ENCODE data around the gene TRIM65.

Gene TRIM65

DNA sequence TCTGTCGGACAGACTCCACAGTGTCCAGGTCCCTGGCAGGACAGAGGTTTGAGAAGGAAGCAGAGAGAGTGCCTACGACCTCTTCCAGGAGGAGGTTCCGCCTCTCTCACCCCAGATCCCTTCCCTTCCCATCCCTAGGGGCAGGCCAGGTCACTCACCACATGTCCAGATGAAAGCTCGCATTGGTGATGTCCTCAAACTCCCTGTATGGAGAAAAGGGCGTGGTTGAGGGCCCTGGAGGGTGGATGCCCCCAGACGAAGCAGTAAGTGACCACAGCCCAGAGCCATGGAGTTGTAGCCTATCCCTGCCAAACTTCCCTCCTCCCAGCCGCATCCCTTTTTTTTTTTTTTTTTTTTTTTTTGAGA is 56.0 kb downstream of the TRIM65 start:
- H3K9me3 Mint-ChIP-seq = no peaks in the 10 kb centered on the region
- H3K27me3 Mint-ChIP-seq (ENCODE audit: low read depth) = no peaks in the 10 kb centered on the region
- H3K36me3 Mint-ChIP-seq (ENCODE audit: low read depth) = peaks cover 30% of the 10 kb centered on the region
- DNase-seq (ENCODE audit: low spot score) = no peak
- peak overlapping the region; percentile 26 for H3K4me3 Mint-ChIP-seq
- H3K27ac Mint-ChIP-seq = no peak overlapping the region
- H3K4me1 Mint-ChIP-seq (ENCODE audit: low read depth) = peaks cover 10% of the 10 kb centered on the region

DNA sequence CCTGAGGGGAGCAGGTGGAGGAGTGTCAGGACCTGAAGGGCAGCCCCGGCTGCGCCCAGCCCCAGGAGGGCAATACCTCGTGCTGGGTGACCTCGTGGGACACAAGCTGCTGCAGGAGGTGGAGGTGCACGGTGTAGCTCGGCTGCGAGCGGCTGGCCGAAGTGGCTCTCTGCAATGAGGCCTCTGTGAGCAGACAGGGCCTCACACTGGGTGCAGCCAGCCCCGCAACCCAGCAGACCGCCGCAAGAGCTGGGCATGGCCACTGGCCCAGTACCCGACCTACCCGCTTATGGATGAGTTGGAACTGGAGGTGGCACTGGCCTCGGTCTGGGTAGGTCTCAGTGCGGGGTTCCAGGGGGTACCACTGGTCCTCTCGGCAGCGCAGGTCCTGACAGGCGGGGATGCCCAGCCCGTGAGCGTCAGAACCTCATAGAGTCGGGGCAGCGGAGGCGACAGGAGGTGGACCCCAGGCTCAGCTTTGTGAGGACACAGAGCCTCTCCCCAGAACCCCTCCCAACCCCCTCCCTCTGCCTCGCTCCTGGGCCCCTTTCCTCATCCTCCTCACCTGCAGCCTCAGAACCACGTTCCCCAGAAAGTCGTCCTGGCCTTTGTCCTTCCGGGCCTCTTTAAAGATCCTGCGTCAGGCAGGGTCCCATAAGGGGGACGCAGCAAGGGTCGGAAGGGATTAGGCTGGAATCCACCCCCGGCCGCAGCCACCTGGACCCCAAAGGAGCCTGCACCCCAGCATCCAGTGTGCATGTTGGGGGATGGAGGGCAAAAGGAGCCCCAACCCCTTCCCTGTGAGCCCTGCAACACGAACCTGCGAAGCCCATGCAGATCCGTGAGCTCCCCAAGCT is 56.6 kb downstream of the TRIM65 start:
- no peak overlapping the region for H3K4me3 Mint-ChIP-seq
- H3K27me3 Mint-ChIP-seq (ENCODE audit: low read depth) = no peaks in the 10 kb centered on the region
- peaks cover 5% of the 10 kb centered on the region for H3K4me1 Mint-ChIP-seq (ENCODE audit: low read depth)
- no peak for DNase-seq (ENCODE audit: low spot score)
- H3K36me3 Mint-ChIP-seq (ENCODE audit: low read depth) = peaks cover 26% of the 10 kb centered on the region
- H3K9me3 Mint-ChIP-seq = no peaks in the 10 kb centered on the region
- H3K27ac Mint-ChIP-seq = no peak overlapping the region

Data from T-helper 2 cell treated with Interferon-gamma antibody and Interleukin-4, amounts not matched to agents 5 μg/mL and 100 μg/mL, for 36 hours (primary cell).